Measurements from ENCODE around the gene ATP2B3. TPM values are rescaled to one million over a fixed set of nuclear protein-coding genes. Genes with fewer than 3 reads are reported as not detected.

The ATP2B3 gene
- total RNA-seq = under 1 TPM in 4 of 6 donors, not detected in 2; 0.10 to 0.55 (median 0.33) TPM

- DNase-seq (no peak), ATAC-seq (ENCODE audit: low FRiP score in 2 of 2) (no peak)
- peaks cover 0 to 9% (median 0%) of the 10 kb centered on the region in 4 donors for H3K4me1 ChIP-seq
- H3K27me3 ChIP-seq = peaks cover 0 to 28% (median 0%) of the 10 kb centered on the region in 4 donors
- H3K4me3 ChIP-seq = no peak within 1 kb of the TSS
- WGBS, 2 donors = 34% methylated on average over 4 of the region's 50 CpGs; no CpG with 5 or more reads in 1 of the 2 donors
- no peaks in the 10 kb centered on the region for H3K9me3 ChIP-seq
- no peaks in the 10 kb centered on the region for H3K36me3 ChIP-seq
- no peak for TF ChIP-seq POLR2A (IDR thresholded peaks at IDR 0.05)
- TF ChIP-seq, protein P1, sequence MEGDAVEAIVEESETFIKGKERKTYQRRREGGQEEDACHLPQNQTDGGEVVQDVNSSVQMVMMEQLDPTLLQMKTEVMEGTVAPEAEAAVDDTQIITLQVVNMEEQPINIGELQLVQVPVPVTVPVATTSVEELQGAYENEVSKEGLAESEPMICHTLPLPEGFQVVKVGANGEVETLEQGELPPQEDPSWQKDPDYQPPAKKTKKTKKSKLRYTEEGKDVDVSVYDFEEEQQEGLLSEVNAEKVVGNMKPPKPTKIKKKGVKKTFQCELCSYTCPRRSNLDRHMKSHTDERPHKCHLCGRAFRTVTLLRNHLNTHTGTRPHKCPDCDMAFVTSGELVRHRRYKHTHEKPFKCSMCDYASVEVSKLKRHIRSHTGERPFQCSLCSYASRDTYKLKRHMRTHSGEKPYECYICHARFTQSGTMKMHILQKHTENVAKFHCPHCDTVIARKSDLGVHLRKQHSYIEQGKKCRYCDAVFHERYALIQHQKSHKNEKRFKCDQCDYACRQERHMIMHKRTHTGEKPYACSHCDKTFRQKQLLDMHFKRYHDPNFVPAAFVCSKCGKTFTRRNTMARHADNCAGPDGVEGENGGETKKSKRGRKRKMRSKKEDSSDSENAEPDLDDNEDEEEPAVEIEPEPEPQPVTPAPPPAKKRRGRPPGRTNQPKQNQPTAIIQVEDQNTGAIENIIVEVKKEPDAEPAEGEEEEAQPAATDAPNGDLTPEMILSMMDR (IDR thresholded peaks at IDR 0.05) = no peak
- no peak for TF ChIP-seq POLR2AphosphoS5 (IDR thresholded peaks at IDR 0.05)
- TF ChIP-seq EP300 (IDR thresholded peaks at IDR 0.05) = no peak
- H3K27ac ChIP-seq = no peak within 1 kb of the TSS
Observed at GRCh38 chrX:153517423-153517822, at the start of gene ATP2B3. Gene ATP2B3, plus strand, starts transcription at chrX:153517642. Its CDS starts 18,606 bp downstream, at chrX:153536248.

- Histone ChIP-seq H3K27ac (no peak overlapping the region), H3K4me1 (peaks cover 0 to 20% (median 8%) of the 10 kb centered on the region in 4 donors), H3K9me3 (no peaks in the 10 kb centered on the region), H3K4me3 (no peak overlapping the region), H3K27me3 (no peaks in the 10 kb centered on the region), H3K36me3 (peaks cover 0 to 15% (median 0%) of the 10 kb centered on the region in 4 donors)
- WGBS, 2 donors = 68 to 100% methylated on average over 2 to 11 of the region's 12 CpGs
- no peak for DNase-seq
- TF ChIP-seq, protein P1 (IDR thresholded peaks at IDR 0.05) = no peak
- TF ChIP-seq POLR2A (IDR thresholded peaks at IDR 0.05) = no peak
- TF ChIP-seq POLR2AphosphoS5 (IDR thresholded peaks at IDR 0.05) = no peak
- TF ChIP-seq EP300 (IDR thresholded peaks at IDR 0.05) = no peak
- ATAC-seq (ENCODE audit: low FRiP score in 2 of 2) = no peak
Observed at GRCh38 chrX:153468008-153468580, 49.3 kb upstream of the ATP2B3 start.

- ATAC-seq (ENCODE audit: low FRiP score in 2 of 2) (peak; percentile 0 to 51), DNase-seq (peak in 1 of 2 donors; percentile 41)
- peak overlapping the region; percentile 69 to 79 (median 74) for H3K27ac ChIP-seq
- 44% methylated on average over 31 of the region's 32 CpGs; no CpG with 5 or more reads in 1 of the 2 donors for WGBS, 2 donors
- TF ChIP-seq POLR2AphosphoS5 (IDR thresholded peaks at IDR 0.05) = no peak
- TF ChIP-seq, protein P1 (IDR thresholded peaks at IDR 0.05) = peak in 4 of 6 experiments; percentile 17 to 59 (median 39)
- H3K36me3 ChIP-seq = peaks cover 0 to 15% (median 0%) of the 10 kb centered on the region in 4 donors
- H3K27me3 ChIP-seq = peaks cover 0 to 4% (median 0%) of the 10 kb centered on the region in 4 donors
- H3K4me1 ChIP-seq = peaks cover 5 to 23% (median 8%) of the 10 kb centered on the region in 4 donors
- no peaks in the 10 kb centered on the region for H3K9me3 ChIP-seq
- H3K4me3 ChIP-seq = peak overlapping the region; percentile 30 to 84 (median 62)
Observed at GRCh38 chrX:153469811-153470410, 47.5 kb upstream of the ATP2B3 start.

GRCh38 chrX:153470411-153471363 is 46.8 kb upstream of the ATP2B3 start, which contains the start of gene HAUS7:
Gene HAUS7, minus strand, starts transcription at chrX:153470576. Its CDS starts 19 bp downstream, at chrX:153470557.
- H3K9me3 ChIP-seq = no peaks in the 10 kb centered on the region
- H3K4me1 ChIP-seq = peaks cover 7 to 23% (median 10%) of the 10 kb centered on the region in 4 donors
- ATAC-seq (ENCODE audit: low FRiP score in 2 of 2) (peak; percentile 92), DNase-seq (peak; percentile 90 to 97)
- peak within 1 kb of the TSS; percentile 69 to 79 (median 74) for H3K27ac ChIP-seq
- peaks cover 0 to 15% (median 0%) of the 10 kb centered on the region in 4 donors for H3K36me3 ChIP-seq
- peaks cover 0 to 4% (median 0%) of the 10 kb centered on the region in 4 donors for H3K27me3 ChIP-seq
- WGBS, 2 donors = 32% methylated on average over 68 of the region's 70 CpGs; no CpG with 5 or more reads in 1 of the 2 donors
- TF ChIP-seq, protein P1 (IDR thresholded peaks at IDR 0.05) = peak; percentile 60 to 81 (median 73)
- TF ChIP-seq EP300 (IDR thresholded peaks at IDR 0.05) (no peak), POLR2A (IDR thresholded peaks at IDR 0.05) (peak in 2 of 4 donors; percentile 46 to 54), POLR2AphosphoS5 (IDR thresholded peaks at IDR 0.05) (peak in 1 of 2 donors; percentile 42)
- H3K4me3 ChIP-seq = peak within 1 kb of the TSS; percentile 30 to 84 (median 62)

Measured in upper lobe of left lung (tissue), 6 donors.